IMR-90 (cell line): ENCODE measurements around the gene RFX2. TPM values are rescaled to one million over a fixed set of nuclear protein-coding genes. Genes with fewer than 3 reads are reported as not detected.

Source experiments
- ATAC-seq: fragments of 200-7000 bp; cut with Tn5 transposase; 2 replicates; pipeline ENCODE4 v1.9.1; 2020; ENCODE audit warnings: low read depth, mild to moderate bottlenecking, moderate library complexity
- BruUV-seq: library from RNA; stranded (reverse); fragments of 400-500 nt; replicated peaks from 2 replicates; lab custom pipeline; 2021; lab: Mats Ljungman, UMichigan
- CTCF ChIA-PET: fragments of 300-600 bp; formaldehyde crosslinking; extraction: SDS; loops from one replicate; lab custom pipeline; 2021; ENCODE audit warnings: antibody characterized with exemption; lab: Yijun Ruan, JAX
- POLR2A ChIA-PET: fragments of 300-600 bp; sonication (Branson Sonifier 250); formaldehyde crosslinking; loops from one replicate; lab custom pipeline; 2022; ENCODE audit warnings: antibody characterized with exemption; ENCODE audit not compliant: unreplicated experiment; lab: Charles Lee
- DNase-seq: peaks from one replicate; pipeline ENCODE4 v3.0.0; 2013
- H2AFZ ChIP-seq: replicated peaks from 2 replicates; pipeline ENCODE3; 2013; ENCODE audit warnings: low read length, mild to moderate bottlenecking; ENCODE audit not compliant: poor library complexity
- H2AK5ac ChIP-seq: 2 replicates; pipeline ENCODE4 v1.6.1; 2013; ENCODE audit warnings: low read depth, low read length, inconsistent platforms
- H2AK9ac ChIP-seq: replicated peaks from 2 replicates; pipeline ENCODE3; 2013; ENCODE audit warnings: mild to moderate bottlenecking, low read depth, low read length, moderate library complexity; ENCODE audit not compliant: poor library complexity
- H2BK120ac ChIP-seq: 2 replicates; pipeline ENCODE4 v1.6.1; 2013; ENCODE audit warnings: low read depth, low read length, inconsistent platforms
- H2BK15ac ChIP-seq: 3 replicates; pipeline ENCODE4 v1.6.1; 2013; ENCODE audit warnings: low read depth, low read length, inconsistent platforms
- H2BK20ac ChIP-seq: 2 replicates; pipeline ENCODE4 v1.6.1; 2013; ENCODE audit warnings: low read depth, mild to moderate bottlenecking, inconsistent platforms, low read length, moderate library complexity
- H2BK5ac ChIP-seq: 2 replicates; pipeline ENCODE4 v1.6.1; 2013; ENCODE audit warnings: mild to moderate bottlenecking, low read depth, low read length, inconsistent platforms; ENCODE audit not compliant: poor library complexity, severe bottlenecking
- H3K14ac ChIP-seq: replicated peaks from 2 replicates; pipeline ENCODE4 v1.6.1; 2013; ENCODE audit warnings: low read depth, low read length, inconsistent platforms
- H3K18ac ChIP-seq: 2 replicates; pipeline ENCODE4 v1.6.1; 2013; ENCODE audit warnings: low read depth, low read length, control low read depth
- H3K23ac ChIP-seq: 2 replicates; pipeline ENCODE4 v1.6.1; 2013; ENCODE audit warnings: low read depth, low read length, inconsistent platforms
- H3K27ac ChIP-seq: 2 replicates; pipeline ENCODE4 v1.5.1; 2013; ENCODE audit warnings: mild to moderate bottlenecking, control low read depth, low read length; ENCODE audit not compliant: insufficient read depth
- H3K27me3 ChIP-seq: 2 replicates; pipeline ENCODE4 v1.6.1; 2013; ENCODE audit warnings: low read length; ENCODE audit not compliant: control insufficient read depth, insufficient read depth
- H3K36me3 ChIP-seq: 2 replicates; pipeline ENCODE4 v1.6.1; 2013; ENCODE audit warnings: low read length, mixed read lengths; ENCODE audit not compliant: control insufficient read depth, insufficient read depth
- H3K4ac ChIP-seq: 2 replicates; pipeline ENCODE4 v1.6.1; 2013; ENCODE audit warnings: low read depth, low read length, inconsistent platforms
- H3K4me1 ChIP-seq: 2 replicates; pipeline ENCODE4 v1.6.1; 2013; ENCODE audit warnings: low read length, mixed read lengths; ENCODE audit not compliant: control insufficient read depth, insufficient read depth
- H3K4me2 ChIP-seq: 2 replicates; pipeline ENCODE4 v1.6.1; 2013; ENCODE audit warnings: low read depth, mild to moderate bottlenecking, control low read depth, low read length, moderate library complexity
- H3K4me3 ChIP-seq: 2 replicates; pipeline ENCODE4 v1.5.1; 2013; ENCODE audit warnings: low read depth, mild to moderate bottlenecking, control low read depth, low read length, moderate library complexity; ENCODE audit not compliant: insufficient read depth
- H3K56ac ChIP-seq: 2 replicates; pipeline ENCODE4 v1.6.1; 2013; ENCODE audit warnings: low read length, inconsistent platforms; ENCODE audit not compliant: insufficient read depth; ENCODE audit errors: extremely low read depth
- H3K79me1 ChIP-seq, 2 experiments: 2 replicates each; pipeline ENCODE4 v1.6.1; 2013; ENCODE audit warnings: low read length in 2 of 2, inconsistent platforms in 1 of 2, low read depth in 1 of 2
- H3K9ac ChIP-seq: 2 replicates; pipeline ENCODE4 v1.6.1; 2013; ENCODE audit warnings: low read depth, low read length, control low read depth
- H3K9me1 ChIP-seq: 2 replicates; pipeline ENCODE4 v1.6.1; 2013; ENCODE audit warnings: low read length, inconsistent platforms; ENCODE audit not compliant: insufficient read depth
- H3K9me3 ChIP-seq: 2 replicates; pipeline ENCODE4 v1.6.1; 2013; ENCODE audit warnings: low read length; ENCODE audit not compliant: control insufficient read depth, insufficient read depth
- H4K20me1 ChIP-seq: 2 replicates; pipeline ENCODE4 v1.6.1; 2013; ENCODE audit warnings: low read length, inconsistent platforms; ENCODE audit not compliant: insufficient read depth
- H4K5ac ChIP-seq: 2 replicates; pipeline ENCODE4 v1.6.1; 2013; ENCODE audit warnings: mild to moderate bottlenecking, low read depth, low read length, control low read depth
- H4K8ac ChIP-seq, 2 experiments: 2 replicates each; pipeline ENCODE4 v1.6.1; 2013; ENCODE audit warnings: low read depth in 2 of 2, low read length in 2 of 2, control low read depth in 1 of 2, inconsistent platforms in 1 of 2
- H4K91ac ChIP-seq: 2 replicates; pipeline ENCODE4 v1.6.1; 2013; ENCODE audit warnings: low read depth, low read length, inconsistent platforms; ENCODE audit not compliant: insufficient read depth
- BHLHE40 ChIP-seq: fragments of 150-350 bp; IDR thresholded peaks from 2 replicates; pipeline ENCODE4 v1.6.1; 2016; ENCODE audit warnings: mild to moderate bottlenecking, low read depth, low read length
- CEBPB ChIP-seq: IDR thresholded peaks from 2 replicates; pipeline ENCODE4 v1.6.1; 2012; ENCODE audit warnings: low read depth, low read length, improper control_type of control experiment
- CHD1 ChIP-seq: IDR thresholded peaks from 2 replicates; pipeline ENCODE4 v1.6.1; 2012; ENCODE audit warnings: low read depth, low read length, improper control_type of control experiment
- CTCF ChIP-seq: conservative IDR thresholded peaks from 2 replicates; pipeline ENCODE4 v1.5.1; 2012; ENCODE audit warnings: mild to moderate bottlenecking, low read depth, low read length, improper control_type of control experiment
- FOS ChIP-seq: fragments of 150-350 bp; IDR thresholded peaks from 2 replicates; pipeline ENCODE4 v1.6.1; 2016; ENCODE audit warnings: low read depth, low read length
- MAFK ChIP-seq: IDR thresholded peaks from 2 replicates; pipeline ENCODE4 v1.6.1; 2012; ENCODE audit warnings: low read depth, low read length, improper control_type of control experiment
- MAZ ChIP-seq: IDR thresholded peaks from 2 replicates; pipeline ENCODE4 v1.6.1; 2012; ENCODE audit warnings: low read depth, mild to moderate bottlenecking, low read length, improper control_type of control experiment, moderate library complexity, borderline replicate concordance
- MXI1 ChIP-seq: IDR thresholded peaks from 2 replicates; pipeline ENCODE4 v1.6.1; 2012; ENCODE audit warnings: low read depth, mild to moderate bottlenecking, low read length, moderate library complexity, borderline replicate concordance
- NFE2L2 ChIP-seq: fragments of 150-350 bp; IDR thresholded peaks from 2 replicates; pipeline ENCODE4 v1.6.1; 2016; ENCODE audit warnings: low read depth, mild to moderate bottlenecking, low read length
- POLR2A ChIP-seq: IDR thresholded peaks from 2 replicates; pipeline ENCODE4 v1.6.1; 2012; ENCODE audit warnings: mild to moderate bottlenecking, low read depth, low read length
- RAD21 ChIP-seq: IDR thresholded peaks from 2 replicates; pipeline ENCODE4 v1.6.1; 2012; ENCODE audit warnings: low read length, improper control_type of control experiment
- RCOR1 ChIP-seq: IDR thresholded peaks from 2 replicates; pipeline ENCODE4 v1.6.1; 2012; ENCODE audit warnings: mild to moderate bottlenecking, low read length, improper control_type of control experiment; ENCODE audit not compliant: insufficient replicate concordance
- RFX5 ChIP-seq: IDR thresholded peaks from 2 replicates; pipeline ENCODE4 v1.8.0; 2012; ENCODE audit warnings: low read depth, mild to moderate bottlenecking, low read length, moderate library complexity
- SMC3 ChIP-seq: fragments of 150-350 bp; IDR thresholded peaks from 2 replicates; pipeline ENCODE4 v1.6.1; 2016; ENCODE audit warnings: low read depth, mild to moderate bottlenecking, antibody characterized with exemption, low read length, moderate library complexity
- USF2 ChIP-seq: fragments of 150-350 bp; IDR thresholded peaks from 2 replicates; pipeline ENCODE4 v1.6.1; 2017; ENCODE audit warnings: mild to moderate bottlenecking, antibody characterized with exemption, low read length, low read depth
- dilution Hi-C: fragments of 300-500 bp; cut with HindIII; formaldehyde crosslinking; loops from one replicate; pipeline ENCODE4 v1.14.3; 2018; ENCODE audit warnings: low sequenced_read_pairs; ENCODE audit not compliant: unreplicated experiment
- in situ Hi-C: fragments of 300-500 bp; cut with MboI; formaldehyde crosslinking; loops from 3 replicates; pipeline ENCODE4 v1.14.3; 2019; ENCODE audit warnings: low sequenced_read_pairs, inconsistent platforms, mixed read lengths
- intact Hi-C: fragments of 100-400 bp; cut with micrococcal nuclease; formaldehyde crosslinking; loops from 2 replicates; pipeline ENCODE4 v1.10.0; 2022
- polyA plus RNA-seq, 3 experiments: library from polyadenylated mRNA; depleted of rRNA; stranded (reverse); fragments of >200 nt; gene quantifications; 2 replicates each; pipeline ENCODE4 v1.2.3, GENCODE V29; 2012; ENCODE audit warnings: low replicate concordance in 1 of 3
- total RNA-seq: library from RNA; depleted of rRNA; stranded (reverse); fragments of >200 nt; gene quantifications from 2 replicates; pipeline ENCODE4 v1.2.3, GENCODE V29; 2012
- TF ChIP-seq, protein P1 (sequence below): fragments of 150-350 bp; IDR thresholded peaks from 2 replicates; pipeline ENCODE4 v1.6.1; 2016; ENCODE audit warnings: low read depth, mild to moderate bottlenecking, low read length, moderate library complexity, borderline replicate concordance

RFX2 gene
- total and polyA plus RNA-seq, 2 of the 4 experiments (the other 2 are of a cell fraction): 2.2 to 4.9 TPM

GRCh38 chr19:6117534-6117933, 7.2 kb upstream of the RFX2 start:
- Histone ChIP-seq H3K4me1 (no peaks in the 10 kb centered on the region), H2AK9ac (no peak overlapping the region), H3K36me3 (no peaks in the 10 kb centered on the region), H3K4me2 (no peak overlapping the region), H3K9me1 (no peaks in the 10 kb centered on the region), H4K91ac (no peak overlapping the region), H2BK15ac (no peak overlapping the region), H3K4ac (no peak overlapping the region), H3K56ac (no peak overlapping the region), H2AFZ (no peak overlapping the region), H2BK20ac (no peak overlapping the region), H3K14ac (no peak overlapping the region), H4K20me1 (no peaks in the 10 kb centered on the region), H2BK5ac (no peak overlapping the region), H3K23ac (no peak overlapping the region), H4K5ac (no peak overlapping the region), H3K27ac (no peak overlapping the region), H3K79me1 (no peaks in the 10 kb centered on the region), H3K4me3 (no peak overlapping the region), H3K18ac (no peak overlapping the region), H3K9ac (no peak overlapping the region), H2BK120ac (no peak overlapping the region), H4K8ac (no peak overlapping the region), H2AK5ac (no peak overlapping the region), H3K27me3 (peaks cover 7% of the 10 kb centered on the region), H3K9me3 (peaks cover 4% of the 10 kb centered on the region)
- TF ChIP-seq POLR2A (no peak), NFE2L2 (no peak), BHLHE40 (no peak), CTCF (no peak), RCOR1 (no peak), MAFK (no peak), FOS (no peak), USF2 (no peak), SMC3 (no peak), MXI1 (no peak), CHD1 (no peak), RAD21 (no peak), MAZ (no peak), RFX5 (no peak), CEBPB (no peak)
- TF ChIP-seq, protein P1, sequence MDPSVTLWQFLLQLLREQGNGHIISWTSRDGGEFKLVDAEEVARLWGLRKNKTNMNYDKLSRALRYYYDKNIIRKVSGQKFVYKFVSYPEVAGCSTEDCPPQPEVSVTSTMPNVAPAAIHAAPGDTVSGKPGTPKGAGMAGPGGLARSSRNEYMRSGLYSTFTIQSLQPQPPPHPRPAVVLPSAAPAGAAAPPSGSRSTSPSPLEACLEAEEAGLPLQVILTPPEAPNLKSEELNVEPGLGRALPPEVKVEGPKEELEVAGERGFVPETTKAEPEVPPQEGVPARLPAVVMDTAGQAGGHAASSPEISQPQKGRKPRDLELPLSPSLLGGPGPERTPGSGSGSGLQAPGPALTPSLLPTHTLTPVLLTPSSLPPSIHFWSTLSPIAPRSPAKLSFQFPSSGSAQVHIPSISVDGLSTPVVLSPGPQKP: no peak
- in situ Hi-C loops (loop anchor here (5.0 kb wide), 1 partner anchor 60 kb away; no protein-coding TSS in a partner anchor), dilution Hi-C loops (no loop called here), intact Hi-C loops (no loop called here)
- no TSS peak for BruUV-seq
- ATAC-seq (no peak), DNase-seq (no peak)
- CTCF ChIA-PET: interaction anchor here (1.3 kb wide), 1 partner anchor 8 kb away, joined by 3 read pairs; no protein-coding TSS in a partner anchor
- POLR2A ChIA-PET: no interaction called here
